Coronary artery (tissue), 2 donors: ENCODE results near the gene RPL34.
A peak's percentile ranks its signal among the peaks of the same experiment; 100 is the strongest.

Source experiments
- DNase-seq: peaks from one replicate; pipeline ENCODE4 v3.0.0-alpha.2; 2017; ENCODE audit warnings: low spot score
- H3K27ac ChIP-seq, 2 donors: fragments of 200-600 bp; sonication (generic); one replicate each; pipeline ENCODE4 v1.5.1; 2016 to 2019
- H3K4me3 ChIP-seq: fragments of 200-600 bp; sonication (generic); 2 replicates; pipeline ENCODE4 v1.5.1; 2016; ENCODE audit warnings: mild to moderate bottlenecking, moderate library complexity
- TF ChIP-seq, protein P1 (sequence below): fragments of 200-600 bp; sonication (generic); IDR thresholded peaks from one replicate; pipeline ENCODE4 v1.5.1; 2019; ENCODE audit warnings: antibody characterized with exemption

RPL34 gene

DNA sequence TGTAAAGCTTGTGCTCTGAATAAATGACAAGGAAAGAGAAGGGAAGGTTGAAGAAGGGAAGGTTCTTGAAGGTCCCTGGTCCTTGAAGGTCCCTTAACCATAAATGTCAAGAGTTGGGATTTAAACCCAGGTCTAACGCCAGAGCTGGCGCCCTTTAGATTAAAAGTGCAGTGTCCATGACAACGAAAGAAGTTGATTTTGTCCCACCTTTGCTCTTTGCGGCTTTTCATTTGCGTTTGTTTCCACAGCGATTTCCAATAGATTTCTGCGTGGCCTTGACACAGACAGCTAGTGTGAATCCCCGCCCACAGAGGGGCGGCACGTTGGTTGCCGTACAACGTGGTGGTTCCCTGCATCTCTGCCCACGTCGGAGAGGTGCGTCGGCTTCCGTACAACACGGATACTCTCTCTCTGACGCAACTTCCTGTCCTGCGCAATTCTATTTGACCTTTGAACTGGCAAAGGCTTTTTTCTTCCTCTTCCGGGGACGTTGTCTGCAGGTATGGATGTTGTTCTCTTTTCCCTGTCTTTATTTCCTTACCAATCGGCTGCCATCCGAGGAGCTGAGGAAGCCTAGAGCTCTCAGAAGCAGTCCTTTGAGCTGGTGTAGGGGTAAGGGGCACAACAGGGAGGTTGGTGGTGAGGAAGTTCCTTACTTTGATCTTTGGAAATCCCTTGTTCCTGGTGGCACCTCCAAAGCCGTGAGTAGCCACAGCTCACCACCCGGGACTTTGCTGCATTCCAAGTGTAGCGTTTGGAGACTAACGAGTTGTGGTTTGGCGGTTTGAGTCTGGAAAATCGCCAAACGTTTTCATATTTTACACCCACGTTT is at the start of gene RPL34:
Gene RPL34 (plus strand): TSS at position 476 of the 832 bp plus-strand sequence. CDS start 1,384 bp downstream, outside the sequence.
- peak; percentile 96 for DNase-seq
- H3K27ac ChIP-seq, result peak within 1 kb of the TSS; percentile 84 to 88
- peak within 1 kb of the TSS; percentile 81 for H3K4me3 ChIP-seq
- TF ChIP-seq, protein P1, sequence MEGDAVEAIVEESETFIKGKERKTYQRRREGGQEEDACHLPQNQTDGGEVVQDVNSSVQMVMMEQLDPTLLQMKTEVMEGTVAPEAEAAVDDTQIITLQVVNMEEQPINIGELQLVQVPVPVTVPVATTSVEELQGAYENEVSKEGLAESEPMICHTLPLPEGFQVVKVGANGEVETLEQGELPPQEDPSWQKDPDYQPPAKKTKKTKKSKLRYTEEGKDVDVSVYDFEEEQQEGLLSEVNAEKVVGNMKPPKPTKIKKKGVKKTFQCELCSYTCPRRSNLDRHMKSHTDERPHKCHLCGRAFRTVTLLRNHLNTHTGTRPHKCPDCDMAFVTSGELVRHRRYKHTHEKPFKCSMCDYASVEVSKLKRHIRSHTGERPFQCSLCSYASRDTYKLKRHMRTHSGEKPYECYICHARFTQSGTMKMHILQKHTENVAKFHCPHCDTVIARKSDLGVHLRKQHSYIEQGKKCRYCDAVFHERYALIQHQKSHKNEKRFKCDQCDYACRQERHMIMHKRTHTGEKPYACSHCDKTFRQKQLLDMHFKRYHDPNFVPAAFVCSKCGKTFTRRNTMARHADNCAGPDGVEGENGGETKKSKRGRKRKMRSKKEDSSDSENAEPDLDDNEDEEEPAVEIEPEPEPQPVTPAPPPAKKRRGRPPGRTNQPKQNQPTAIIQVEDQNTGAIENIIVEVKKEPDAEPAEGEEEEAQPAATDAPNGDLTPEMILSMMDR, result no peak

DNA sequence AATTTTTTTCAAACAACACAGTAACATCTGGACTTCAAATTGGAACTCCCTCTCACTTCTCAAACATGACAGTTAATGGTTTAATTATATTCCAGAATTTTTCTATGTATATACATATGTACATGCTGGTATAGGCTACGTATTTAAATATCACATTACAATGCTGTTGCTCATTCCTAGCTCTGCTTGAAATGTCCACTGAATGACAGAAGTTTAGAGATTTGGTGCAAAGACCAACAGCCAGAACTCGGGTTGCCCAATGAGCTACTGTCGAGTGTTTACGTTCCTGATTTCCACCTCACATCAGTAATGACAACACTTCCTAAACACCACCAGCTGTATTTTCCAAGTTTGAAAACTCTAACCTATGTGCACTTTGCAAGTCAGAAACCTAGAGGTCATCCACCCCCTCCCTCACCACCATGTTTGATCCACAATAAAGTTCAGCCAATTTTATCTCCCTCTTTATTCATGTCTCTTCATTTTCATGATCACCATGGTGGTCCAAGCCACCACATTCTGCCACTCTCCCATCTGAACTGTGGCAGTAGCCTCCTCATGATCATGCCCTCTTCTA is 49.3 kb upstream of the RPL34 start:
- no peak for DNase-seq
- TF ChIP-seq, protein P1, result no peak
- H3K27ac ChIP-seq, result no peak overlapping the region
- H3K4me3 ChIP-seq, result no peak overlapping the region

DNA sequence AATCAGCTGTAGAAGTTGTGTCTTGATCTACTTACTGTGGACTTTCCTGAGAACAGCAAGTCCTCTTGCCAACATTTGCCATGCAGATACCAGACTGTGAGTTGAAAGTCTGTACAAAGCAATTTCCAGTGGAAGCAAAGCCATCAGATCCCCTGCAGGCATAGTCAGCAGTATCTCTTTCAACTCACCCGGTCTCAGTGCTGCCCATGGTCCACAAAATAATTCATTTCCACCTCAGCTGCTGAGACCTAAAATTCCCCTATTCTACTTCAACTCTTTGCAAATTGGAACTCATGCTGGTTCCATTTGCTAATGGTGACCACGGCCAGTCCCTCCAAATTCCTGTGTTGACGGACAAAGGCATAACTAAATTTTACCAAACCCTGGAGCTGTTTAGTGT is 46.0 kb upstream of the RPL34 start:
- DNase-seq, result no peak

DNA sequence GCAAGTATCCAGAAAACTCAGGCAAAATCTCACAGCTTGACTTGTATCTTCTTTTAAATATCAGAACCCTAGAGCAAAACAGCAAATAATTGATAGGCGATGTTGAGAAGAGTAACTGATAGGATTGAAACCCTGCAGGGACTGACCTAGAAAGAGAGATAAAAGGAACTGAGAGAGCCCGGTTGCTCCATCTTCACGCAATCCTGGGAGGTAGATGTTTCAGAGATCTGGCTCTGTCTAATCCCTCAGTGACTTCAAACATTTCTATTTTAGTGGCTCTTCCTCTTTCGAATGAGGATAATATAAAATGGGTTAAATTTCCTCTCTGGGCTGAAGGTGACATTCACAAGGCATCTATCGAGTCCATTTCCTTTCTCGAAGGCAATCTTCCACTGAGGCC is 39.3 kb upstream of the RPL34 start:
- no peak overlapping the region for H3K27ac ChIP-seq
- H3K4me3 ChIP-seq, result no peak overlapping the region
- TF ChIP-seq, protein P1, result no peak
- no peak for DNase-seq

More for the DNA sequence above, 46.0 kb upstream of the RPL34 start:
- Histone ChIP-seq H3K4me3 (no peak overlapping the region), H3K27ac (no peak overlapping the region)
- TF ChIP-seq, protein P1, result no peak

DNA sequence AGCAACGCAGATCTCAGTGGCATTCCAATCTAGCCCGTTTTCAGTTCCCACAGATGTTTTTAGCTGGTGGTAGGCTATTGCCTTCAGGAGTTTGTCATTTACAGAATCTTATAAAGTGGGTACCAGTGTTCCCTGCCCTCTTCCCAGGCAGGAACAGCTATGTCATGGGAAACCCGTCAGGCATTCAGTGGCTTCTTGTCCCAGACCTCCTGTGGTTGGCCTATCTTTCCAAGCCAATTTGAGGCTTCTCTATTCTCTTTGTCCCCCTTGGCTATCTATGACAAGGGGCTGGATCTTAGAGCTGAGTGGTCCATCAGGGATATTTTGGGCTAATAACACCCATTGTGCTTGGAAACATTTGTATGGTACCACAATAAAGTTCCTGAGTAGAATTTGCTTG is 33.6 kb upstream of the RPL34 start:
- TF ChIP-seq, protein P1, result no peak
- no peak overlapping the region for H3K27ac ChIP-seq
- no peak for DNase-seq
- H3K4me3 ChIP-seq, result no peak overlapping the region

DNA sequence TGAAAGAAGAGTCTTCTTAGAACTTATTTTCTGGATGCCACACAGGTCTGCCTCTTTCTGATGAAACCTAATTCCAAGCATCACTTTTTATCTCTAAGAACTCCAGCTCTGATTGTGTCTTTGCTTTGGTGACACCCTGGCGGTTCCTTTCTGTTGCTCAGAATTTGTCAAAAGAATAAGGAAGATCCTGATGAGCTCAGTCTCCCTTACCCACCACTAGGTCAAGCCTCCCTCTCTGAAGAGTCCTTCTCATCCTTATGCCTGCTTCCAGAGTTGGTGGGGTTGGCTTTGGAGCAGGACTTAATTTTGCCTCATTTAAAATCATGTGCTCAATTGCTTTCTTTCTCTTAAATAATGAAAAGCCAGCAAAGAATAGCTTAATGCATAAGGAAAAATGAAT is 31.5 kb upstream of the RPL34 start:
- no peak overlapping the region for H3K4me3 ChIP-seq
- TF ChIP-seq, protein P1, result no peak
- DNase-seq, result no peak
- H3K27ac ChIP-seq, result no peak overlapping the region

DNA sequence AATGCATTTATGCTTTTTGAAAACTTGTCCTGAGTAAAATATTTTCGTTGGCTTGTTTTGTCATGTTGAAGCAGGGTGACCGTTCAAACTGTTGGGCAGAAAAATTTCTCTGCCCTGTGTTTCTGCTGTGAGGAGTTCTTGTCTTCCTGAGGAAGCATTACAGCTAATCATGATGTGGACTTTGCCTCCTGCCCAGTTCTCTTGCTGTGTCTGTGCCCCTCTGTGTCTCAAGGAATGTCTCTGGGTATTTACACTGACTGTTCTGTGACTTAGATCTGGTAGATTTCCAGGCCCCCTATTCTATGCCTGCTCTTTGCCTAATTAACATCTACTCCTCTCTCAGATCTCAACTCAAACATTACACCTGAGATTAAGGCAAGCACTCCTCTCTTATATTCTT is 30.4 kb upstream of the RPL34 start:
- no peak for DNase-seq
- H3K4me3 ChIP-seq, result no peak overlapping the region
- TF ChIP-seq, protein P1, result no peak
- H3K27ac ChIP-seq, result no peak overlapping the region
